ENCODE results near the gene SEPSECS. TPM values are rescaled to one million over a fixed set of nuclear protein-coding genes. Genes with fewer than 3 reads are reported as not detected.

SEPSECS gene
- total and polyA plus RNA-seq, 2 experiments from 2014 or later, result 1.2 to 4.7 TPM

- TF ChIP-seq ETS1 (IDR thresholded peaks at IDR 0.05) (no peak), ZNF114 (CRISPR knock-in tag; IDR thresholded peaks at IDR 0.05) (no peak)
Observed at GRCh38 chr4:25155947-25156346, 4.3 kb downstream of the SEPSECS start (continued).

GRCh38 chr4:25154594-25155265, 5.5 kb downstream of the SEPSECS start:
- H3K9me3 Mint-ChIP-seq, result no peaks in the 10 kb centered on the region
- H3K4me3 Mint-ChIP-seq, result no peak overlapping the region
- H3K79me2 ChIP-seq (replicated peaks; ENCODE audit: insufficient read depth), result no peaks in the 10 kb centered on the region
- no peak overlapping the region for H2AFZ ChIP-seq
- no peaks in the 10 kb centered on the region for H4K20me1 ChIP-seq (replicated peaks; ENCODE audit: insufficient read depth)
- no peaks in the 10 kb centered on the region for H3K9me2 ChIP-seq (ENCODE audit: insufficient read depth)
- 0 out of 3 replicates have a peak, but pooled peaks cover 2% of the 10 kb centered on the region for H3K36me3 Mint-ChIP-seq (ENCODE audit: low read depth)
- no peak overlapping the region for H3K4me3 ChIP-seq
- H3K4me2 ChIP-seq, result no peak overlapping the region
- no peaks in the 10 kb centered on the region; the same call in 1 of the 2 replicates for H3F3A ChIP-seq (replicated peaks; ENCODE audit: low read depth)
- no peaks in the 10 kb centered on the region for H3K36me3 ChIP-seq (ENCODE audit: insufficient read depth)
- H3K4me1 Mint-ChIP-seq, result peaks cover 13% of the 10 kb centered on the region
- ATAC-seq (no peak), DNase-seq (ENCODE audit: low spot score) (no peak)
- H3K27me3 Mint-ChIP-seq (ENCODE audit: insufficient read depth, low read depth, poor library complexity), result peaks cover 4% of the 10 kb centered on the region
- no peaks in the 10 kb centered on the region for H3K4me1 ChIP-seq (ENCODE audit: insufficient read depth)
- TF ChIP-seq NANOG (IDR thresholded peaks at IDR 0.05; ENCODE audit: borderline replicate concordance) (no peak), ZNF114 (CRISPR knock-in tag; IDR thresholded peaks at IDR 0.05) (no peak), ZNF331 (CRISPR knock-in tag; IDR thresholded peaks at IDR 0.05; ENCODE audit: low read depth) (no peak), EZH2phosphoT487 (IDR thresholded peaks at IDR 0.05; ENCODE audit: unreplicated experiment) (no peak), CREB1 (CRISPR knock-in tag; IDR thresholded peaks at IDR 0.05; ENCODE audit: low read depth) (no peak), JUNB (IDR thresholded peaks at IDR 0.05; ENCODE audit: unreplicated experiment) (no peak), CTCF (conservative IDR thresholded peaks at IDR 0.05; ENCODE audit: low read depth in 2 of 2) (no peak), EZH2 (IDR thresholded peaks at IDR 0.05; ENCODE audit: low read depth, unreplicated experiment) (no peak), STAT1 (IDR thresholded peaks at IDR 0.05; ENCODE audit: unreplicated experiment) (no peak), POLR2AphosphoS5 (IDR thresholded peaks at IDR 0.05; ENCODE audit: low read depth) (no peak)
- H3K27me3 ChIP-seq (ENCODE audit: insufficient read depth), result no peaks in the 10 kb centered on the region
- H3K27ac ChIP-seq (ENCODE audit: low read depth), result no peak overlapping the region
- H3K27ac Mint-ChIP-seq, result no peak overlapping the region

- Mint-ChIP-seq H3K36me3 (ENCODE audit: low read depth) (0 out of 3 replicates have a peak, but pooled peaks cover 2% of the 10 kb centered on the region), H3K4me3 (no peak overlapping the region), H3K27ac (no peak overlapping the region), H3K9me3 (no peaks in the 10 kb centered on the region), H3K4me1 (no peaks in the 10 kb centered on the region), H3K27me3 (ENCODE audit: insufficient read depth, low read depth, poor library complexity) (no peaks in the 10 kb centered on the region)
- Histone ChIP-seq H3F3A (replicated peaks; ENCODE audit: low read depth) (no peaks in the 10 kb centered on the region), H3K27ac (ENCODE audit: low read depth) (no peak overlapping the region), H3K79me2 (replicated peaks; ENCODE audit: insufficient read depth) (no peaks in the 10 kb centered on the region), H3K36me3 (ENCODE audit: insufficient read depth) (no peaks in the 10 kb centered on the region), H3K4me3 (no peak overlapping the region), H3K9me2 (ENCODE audit: insufficient read depth) (no peaks in the 10 kb centered on the region), H3K4me1 (ENCODE audit: insufficient read depth) (no peaks in the 10 kb centered on the region), H2AFZ (no peak overlapping the region), H3K4me2 (no peak overlapping the region), H4K20me1 (replicated peaks; ENCODE audit: insufficient read depth) (no peaks in the 10 kb centered on the region), H3K27me3 (ENCODE audit: insufficient read depth) (no peaks in the 10 kb centered on the region)
- no peak for ATAC-seq
- DNase-seq (ENCODE audit: low spot score), result no peak
- TF ChIP-seq JUNB (IDR thresholded peaks at IDR 0.05; ENCODE audit: unreplicated experiment) (no peak), EZH2phosphoT487 (IDR thresholded peaks at IDR 0.05; ENCODE audit: unreplicated experiment) (no peak), EZH2 (IDR thresholded peaks at IDR 0.05; ENCODE audit: low read depth, unreplicated experiment) (no peak), NANOG (IDR thresholded peaks at IDR 0.05; ENCODE audit: borderline replicate concordance) (no peak), CTCF (conservative IDR thresholded peaks at IDR 0.05; ENCODE audit: low read depth in 2 of 2) (no peak)
Observed at GRCh38 chr4:25146076-25146475, 14.2 kb downstream of the SEPSECS start.
